WTC11 (cell line): ENCODE measurements around the gene LCE1D.

Source experiments
- ATF6 ChIP-seq: sonication (generic); formaldehyde crosslinking; IDR thresholded peaks from 2 replicates; pipeline ENCODE4 v1.8.1; 2023; ENCODE audit warnings: mild to moderate bottlenecking, missing genetic modification reagents
- CREB1 ChIP-seq: sonication (generic); formaldehyde crosslinking; IDR thresholded peaks from 2 replicates; pipeline ENCODE4 v1.8.0; 2023; ENCODE audit warnings: mild to moderate bottlenecking, missing genetic modification reagents
- CTCF ChIP-seq: fragments of 200-600 bp; IDR thresholded peaks from 2 replicates; pipeline ENCODE4 v1.8.0; 2022; ENCODE audit warnings: antibody characterized with exemption
- E2F4 ChIP-seq: sonication (generic); formaldehyde crosslinking; IDR thresholded peaks from 2 replicates; pipeline ENCODE4 v1.8.1; 2022; ENCODE audit warnings: low read depth, mild to moderate bottlenecking, moderate library complexity, missing genetic modification reagents, borderline replicate concordance
- IRF2 ChIP-seq: sonication (generic); formaldehyde crosslinking; IDR thresholded peaks from 2 replicates; pipeline ENCODE4 v1.8.0; 2022; ENCODE audit warnings: low read depth, missing genetic modification reagents, borderline replicate concordance
- JAZF1 ChIP-seq: fragments of 250-450 bp; sonication (Bioruptor Pico); IDR thresholded peaks from 2 replicates; pipeline ENCODE4 v1.9.0; 2021; ENCODE audit warnings: moderate library complexity, mild to moderate bottlenecking, inconsistent platforms
- NFATC4 ChIP-seq: fragments of 250-450 bp; sonication (Bioruptor Pico); IDR thresholded peaks from 2 replicates; pipeline ENCODE4 v1.9.0; 2021; ENCODE audit warnings: mild to moderate bottlenecking
- NFE2L1 ChIP-seq: sonication (generic); formaldehyde crosslinking; IDR thresholded peaks from 2 replicates; pipeline ENCODE4 v1.8.1; 2023; ENCODE audit warnings: missing genetic modification reagents
- NFYB ChIP-seq: sonication (generic); formaldehyde crosslinking; conservative IDR thresholded peaks from 2 replicates; pipeline ENCODE4 v1.8.0; 2022; ENCODE audit warnings: low read depth, missing genetic modification reagents
- SMAD3 ChIP-seq: sonication (generic); formaldehyde crosslinking; IDR thresholded peaks from 2 replicates; pipeline ENCODE4 v1.8.0; 2022; ENCODE audit warnings: missing genetic modification reagents, mild to moderate bottlenecking, borderline replicate concordance
- STAT6 ChIP-seq: sonication (generic); formaldehyde crosslinking; conservative IDR thresholded peaks from 2 replicates; pipeline ENCODE4 v1.8.1; 2023; ENCODE audit warnings: mild to moderate bottlenecking, low read depth, missing genetic modification reagents, moderate library complexity
- USF1 ChIP-seq: sonication (generic); formaldehyde crosslinking; IDR thresholded peaks from 2 replicates; pipeline ENCODE4 v1.8.0; 2022; ENCODE audit warnings: mild to moderate bottlenecking, missing genetic modification reagents

- TF ChIP-seq IRF2 (no peak), SMAD3 (CRISPR knock-in tag) (no peak), NFATC4 (CRISPR knock-in tag) (no peak), NFE2L1 (CRISPR knock-in tag) (no peak), CTCF (no peak), STAT6 (no peak), E2F4 (no peak), CREB1 (CRISPR knock-in tag) (no peak), NFYB (CRISPR knock-in tag) (no peak), JAZF1 (no peak), USF1 (CRISPR knock-in tag) (no peak), ATF6 (no peak)
Observed at GRCh38 chr1:152753586-152753985, 42.9 kb upstream of the LCE1D start.
